GM12872 (cell line): ENCODE results near the gene MBNL1.
A peak's percentile ranks its signal among the peaks of the same experiment; 100 is the strongest.

Experiments
- CTCF ChIP-seq: IDR thresholded peaks from 3 replicates; pipeline ENCODE4 v1.5.1; 2011; ENCODE audit warnings: low read depth, mild to moderate bottlenecking, low read length, moderate library complexity; ENCODE audit not compliant: insufficient read depth

The MBNL1 gene

DNA sequence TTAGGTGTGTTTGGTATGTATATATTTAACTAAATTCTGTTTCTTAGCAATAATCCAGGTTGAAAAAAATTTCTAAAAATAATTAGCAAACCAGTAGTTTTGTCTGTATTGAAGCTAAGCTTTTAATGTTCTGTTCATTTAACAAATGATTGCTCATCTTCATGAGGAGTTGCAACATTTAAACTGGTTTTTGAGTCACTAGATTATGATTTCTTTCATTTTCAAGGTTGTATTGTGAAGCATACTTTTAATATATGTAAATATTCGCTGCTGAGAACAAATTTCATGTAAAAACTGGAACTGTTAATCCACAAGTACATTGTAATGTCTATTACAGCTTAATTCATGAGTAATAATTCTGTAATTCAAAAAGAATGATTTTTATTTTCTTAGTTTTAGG lies 192.7 kb downstream of the MBNL1 start:
- TF ChIP-seq CTCF: no peak

- peak; percentile 53 for TF ChIP-seq CTCF
Measured at GRCh38 chr3:152466784-152467183, 198.1 kb downstream of the MBNL1 start.

DNA sequence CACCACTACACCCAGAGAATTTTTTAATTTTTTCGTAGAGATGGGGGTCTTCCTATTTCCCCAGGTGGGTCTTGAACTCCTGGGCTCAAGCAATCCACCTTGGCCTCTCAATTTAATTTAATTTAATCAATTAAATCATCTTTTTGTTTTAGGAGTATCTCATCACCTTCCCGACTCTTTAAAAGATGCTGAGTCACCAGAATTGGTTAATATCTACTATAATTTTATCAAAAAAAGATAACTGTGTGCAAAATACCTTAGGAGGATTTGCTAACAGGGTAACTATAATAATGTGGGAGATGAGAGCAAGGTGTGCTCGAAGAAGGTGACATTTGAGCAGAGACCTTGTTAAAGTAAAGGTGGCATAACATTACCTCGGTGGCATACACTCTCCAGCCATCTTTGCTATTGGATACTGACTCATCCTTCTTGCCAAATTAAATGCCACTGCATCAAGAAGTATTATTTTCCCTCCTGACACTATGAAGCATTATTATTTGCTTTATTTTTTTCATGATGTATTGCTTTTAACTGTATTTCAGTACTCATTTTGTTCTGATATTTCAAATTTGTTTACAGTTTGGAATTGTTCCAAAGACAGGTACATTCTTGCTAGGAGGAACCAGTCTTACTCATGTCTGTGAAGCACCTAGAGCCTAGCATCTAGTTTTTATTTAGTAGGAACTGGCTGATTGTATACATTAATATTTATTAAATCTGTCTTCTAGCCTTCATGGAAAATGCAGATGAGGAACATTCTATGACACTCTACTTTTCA lies 200.7 kb downstream of the MBNL1 start:
- TF ChIP-seq CTCF: no peak

GRCh38 chr3:152470095-152470494 lies 201.4 kb downstream of the MBNL1 start:
- no peak for TF ChIP-seq CTCF

- TF ChIP-seq CTCF: no peak
Measured at GRCh38 chr3:152470893-152471292, 202.2 kb downstream of the MBNL1 start.

DNA sequence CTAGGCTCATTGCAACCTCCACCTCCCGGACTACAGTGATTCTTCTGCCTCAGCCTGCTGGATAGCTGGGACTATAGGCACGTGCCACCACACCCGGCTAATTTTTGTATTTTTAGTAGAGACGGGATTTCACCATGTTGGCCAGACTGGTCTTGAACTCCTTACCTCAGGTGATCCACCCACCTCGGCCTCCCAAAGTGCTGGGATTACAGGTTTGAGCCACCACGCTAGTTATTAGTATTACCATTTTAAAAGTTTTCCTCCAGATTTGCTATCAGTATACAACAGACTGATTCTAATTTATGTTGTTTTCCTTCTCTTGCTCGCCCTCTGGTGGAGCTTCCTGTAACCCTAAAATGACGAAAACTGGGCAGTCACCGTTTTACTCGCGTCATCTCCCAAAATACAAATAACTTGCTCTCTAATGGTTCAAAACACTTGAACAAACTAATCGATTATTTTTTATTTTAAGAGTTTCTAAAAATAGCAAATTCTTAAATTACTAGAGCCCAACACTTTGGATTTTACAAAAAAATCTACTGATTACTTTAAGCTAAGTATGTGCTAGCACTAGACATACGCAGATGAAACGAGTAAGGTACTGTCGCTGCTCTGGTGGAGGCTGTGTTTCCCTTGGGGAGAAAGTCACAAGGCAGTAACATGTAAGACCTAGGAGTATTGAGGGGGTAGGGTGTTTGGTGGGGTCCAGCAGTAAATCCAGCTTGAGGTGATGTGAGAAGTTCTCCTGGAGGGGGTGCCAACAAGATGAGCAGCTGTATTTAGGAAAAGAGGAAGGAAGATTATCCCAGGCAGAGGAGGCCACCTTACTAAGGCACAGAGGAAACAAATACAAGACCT lies 203.3 kb downstream of the MBNL1 start:
- peak; percentile 66 for TF ChIP-seq CTCF

- TF ChIP-seq CTCF: no peak
Measured at GRCh38 chr3:152472672-152472954, 203.9 kb downstream of the MBNL1 start.
